ENCODE data around the gene TSNAXIP1. TPM values are rescaled to one million over a fixed set of nuclear protein-coding genes. Genes with fewer than 3 reads are reported as not detected.

The TSNAXIP1 gene
- total RNA-seq, 2 donors from 2014 or later = 0.13 to 0.30 TPM

- intact Hi-C loops (cut with DNase I) = no loop called here
- no peak for DNase-seq
- no peak overlapping the region for H3K4me3 ChIP-seq
- no peak for TF ChIP-seq CTCF (IDR thresholded peaks at IDR 0.05)
- H3K27ac ChIP-seq = no peak overlapping the region
- no peaks in the 10 kb centered on the region for H3K9me3 ChIP-seq
- H3K36me3 ChIP-seq = no peaks in the 10 kb centered on the region
- no peaks in the 10 kb centered on the region for H3K27me3 ChIP-seq
- H3K9ac ChIP-seq (ENCODE audit: low read depth in 2 of 2, low read length in 2 of 2) = no peak overlapping the region
- no peaks in the 10 kb centered on the region for H3K4me1 ChIP-seq
Measured at GRCh38 chr16:67761924-67762323, 44.8 kb upstream of the TSNAXIP1 start.

- Histone ChIP-seq H3K4me3 (no peak overlapping the region), H3K27ac (no peak overlapping the region), H3K4me1 (no peaks in the 10 kb centered on the region), H3K9ac (ENCODE audit: low read depth in 2 of 2, low read length in 2 of 2) (no peak overlapping the region), H3K27me3 (no peaks in the 10 kb centered on the region), H3K36me3 (no peaks in the 10 kb centered on the region), H3K9me3 (no peaks in the 10 kb centered on the region)
- no peak for DNase-seq
- TF ChIP-seq CTCF (IDR thresholded peaks at IDR 0.05) = no peak
- intact Hi-C loops (cut with DNase I) = no loop called here
Measured at GRCh38 chr16:67762385-67762784, 44.3 kb upstream of the TSNAXIP1 start.

- no peak overlapping the region for H3K4me3 ChIP-seq
- H3K9me3 ChIP-seq = no peaks in the 10 kb centered on the region
- H3K4me1 ChIP-seq = no peaks in the 10 kb centered on the region
- no peak overlapping the region for H3K27ac ChIP-seq
- H3K27me3 ChIP-seq = no peaks in the 10 kb centered on the region
- no peak overlapping the region for H3K9ac ChIP-seq (ENCODE audit: low read depth in 2 of 2, low read length in 2 of 2)
- DNase-seq = no peak
- no peaks in the 10 kb centered on the region for H3K36me3 ChIP-seq
- intact Hi-C loops (cut with DNase I) = no loop called here
- no peak for TF ChIP-seq CTCF (IDR thresholded peaks at IDR 0.05)
Measured at GRCh38 chr16:67763066-67763465, 43.6 kb upstream of the TSNAXIP1 start.

GRCh38 chr16:67764158-67764667 lies 42.5 kb upstream of the TSNAXIP1 start:
- Histone ChIP-seq H3K4me3 (no peak overlapping the region), H3K27me3 (no peaks in the 10 kb centered on the region), H3K9me3 (no peaks in the 10 kb centered on the region), H3K4me1 (no peaks in the 10 kb centered on the region), H3K9ac (ENCODE audit: low read depth in 2 of 2, low read length in 2 of 2) (no peak overlapping the region), H3K27ac (no peak overlapping the region), H3K36me3 (no peaks in the 10 kb centered on the region)
- no peak for DNase-seq
- intact Hi-C loops (cut with DNase I) = no loop called here
- TF ChIP-seq CTCF (IDR thresholded peaks at IDR 0.05) = no peak

- intact Hi-C loops (cut with DNase I) = no loop called here
- no peak for TF ChIP-seq CTCF (IDR thresholded peaks at IDR 0.05)
- no peaks in the 10 kb centered on the region for H3K4me1 ChIP-seq
Measured at GRCh38 chr16:67766291-67766690, 40.4 kb upstream of the TSNAXIP1 start.

More at GRCh38 chr16:67766291-67766690, 40.4 kb upstream of the TSNAXIP1 start:
- H3K36me3 ChIP-seq = no peaks in the 10 kb centered on the region
- no peaks in the 10 kb centered on the region for H3K9me3 ChIP-seq
- H3K27me3 ChIP-seq = no peaks in the 10 kb centered on the region
- H3K27ac ChIP-seq = no peak overlapping the region
- DNase-seq = no peak
- H3K4me3 ChIP-seq = no peak overlapping the region
- no peak overlapping the region for H3K9ac ChIP-seq (ENCODE audit: low read depth in 2 of 2, low read length in 2 of 2)
